Left forelimb (tissue), 1 donor: ENCODE results near the gene SMIM24.
"Not testable (repeated sequence)": the region's sequence is repeated elsewhere in the genome, so short reads cannot be mapped to it uniquely, and the experiment has no call there.

Experiments used
- DNase-seq: peaks from one replicate; pipeline ENCODE4 v3.0.0-alpha.2; 2018; ENCODE audit warnings: low spot score

Gene SMIM24

GRCh38 chr19:3514930-3515329 lies 34.6 kb upstream of the SMIM24 start:
- DNase-seq: no peak

GRCh38 chr19:3513229-3514140 lies 33.2 kb upstream of the SMIM24 start:
- no peak for DNase-seq

GRCh38 chr19:3512562-3513228 lies 32.4 kb upstream of the SMIM24 start:
- no peak for DNase-seq

GRCh38 chr19:3511506-3512251 lies 31.4 kb upstream of the SMIM24 start:
- DNase-seq: no peak

GRCh38 chr19:3510727-3511126 lies 30.4 kb upstream of the SMIM24 start:
- no peak for DNase-seq

- DNase-seq: no peak
Observed at GRCh38 chr19:3509566-3509989, 29.3 kb upstream of the SMIM24 start.

GRCh38 chr19:3508771-3509535 lies 28.6 kb upstream of the SMIM24 start:
- DNase-seq: no peak

- not testable (repeated sequence) for DNase-seq
Observed at GRCh38 chr19:3508121-3508661, 27.9 kb upstream of the SMIM24 start.

- no peak for DNase-seq
Observed at GRCh38 chr19:3507371-3508120, 27.2 kb upstream of the SMIM24 start.

- DNase-seq: no peak
Observed at GRCh38 chr19:3506384-3507340, 26.3 kb upstream of the SMIM24 start.

GRCh38 chr19:3505598-3506383 lies 25.5 kb upstream of the SMIM24 start, which contains the start of gene FZR1:
TSS of gene FZR1 (plus strand) at chr19:3506311. CDS start at chr19:3522990, 16,679 bp downstream.
- peak; percentile 99 for DNase-seq

- no peak for DNase-seq
Observed at GRCh38 chr19:3504735-3505134, 24.4 kb upstream of the SMIM24 start.

GRCh38 chr19:3503036-3503572 lies 22.8 kb upstream of the SMIM24 start:
- no peak for DNase-seq

- DNase-seq: no peak
Observed at GRCh38 chr19:3501780-3502179, 21.5 kb upstream of the SMIM24 start.

GRCh38 chr19:3500429-3501101 lies 20.2 kb upstream of the SMIM24 start, which contains the start of gene DOHH:
TSS of gene DOHH (minus strand) at chr19:3500674. CDS start at chr19:3496814, 3,860 bp downstream.
- peak; percentile 96 for DNase-seq

GRCh38 chr19:3499738-3500428 lies 19.6 kb upstream of the SMIM24 start:
- DNase-seq: no peak
